Karpas-422 (cell line): ENCODE results near the gene CCDC106. TPM values are rescaled to one million over a fixed set of nuclear protein-coding genes. Genes with fewer than 3 reads are reported as not detected.

Source experiments
- DNase-seq: peaks from one replicate; pipeline ENCODE4 v3.0.0-alpha.2; 2015
- H2AFZ ChIP-seq: fragments of 200-600 bp; sonication (generic); 2 replicates; pipeline ENCODE4 v1.6.1; 2014; ENCODE audit warnings: antibody characterized with exemption, low read length, mixed read lengths
- H3K27ac ChIP-seq: fragments of 200-600 bp; sonication (generic); 2 replicates; pipeline ENCODE4 v1.5.1; 2014; ENCODE audit warnings: mild to moderate bottlenecking, low read length, moderate library complexity
- H3K27me3 ChIP-seq: fragments of 200-600 bp; sonication (generic); 2 replicates; pipeline ENCODE4 v1.6.1; 2014; ENCODE audit warnings: low read length, mixed read lengths
- H3K36me3 ChIP-seq: fragments of 200-600 bp; sonication (generic); 2 replicates; pipeline ENCODE4 v1.6.1; 2014; ENCODE audit warnings: low read length, mixed read lengths; ENCODE audit not compliant: insufficient read depth
- H3K4me1 ChIP-seq: fragments of 200-600 bp; sonication (generic); 2 replicates; pipeline ENCODE4 v1.6.1; 2014; ENCODE audit warnings: mild to moderate bottlenecking, low read length, mixed read lengths
- H3K4me2 ChIP-seq: fragments of 200-600 bp; sonication (generic); 2 replicates; pipeline ENCODE4 v1.6.1; 2014; ENCODE audit warnings: low read length, low read depth, mild to moderate bottlenecking; ENCODE audit not compliant: poor library complexity, severe bottlenecking
- H3K4me3 ChIP-seq: fragments of 200-600 bp; sonication (generic); 2 replicates; pipeline ENCODE4 v1.5.1; 2014; ENCODE audit warnings: mild to moderate bottlenecking, antibody characterized with exemption, low read length, mixed read lengths
- H3K79me2 ChIP-seq: fragments of 200-600 bp; sonication (generic); 2 replicates; pipeline ENCODE4 v1.6.1; 2014; ENCODE audit warnings: mild to moderate bottlenecking, low read length, mixed read lengths
- H3K9ac ChIP-seq: fragments of 200-600 bp; sonication (generic); 2 replicates; pipeline ENCODE4 v1.6.0; 2014; ENCODE audit warnings: low read length
- H3K9me2 ChIP-seq: fragments of 200-600 bp; sonication (generic), shearing (Covaris generic); replicated peaks from 2 replicates; pipeline ENCODE4 v1.6.0; 2014; ENCODE audit warnings: mild to moderate bottlenecking, low read length, moderate library complexity; ENCODE audit not compliant: insufficient read depth
- H3K9me3 ChIP-seq: fragments of 300-700, 200-600 bp; sonication (generic); 2 replicates; pipeline ENCODE4 v1.6.1; 2014; ENCODE audit warnings: low read length, mixed read lengths
- H4K20me1 ChIP-seq: fragments of 200-600 bp; sonication (generic); 2 replicates; pipeline ENCODE4 v1.6.1; 2014; ENCODE audit warnings: mild to moderate bottlenecking, antibody characterized with exemption, low read length, low read depth; ENCODE audit not compliant: insufficient read depth
- total RNA-seq: library from RNA; depleted of rRNA; stranded (reverse); fragments of >200 nt; shearing (Covaris generic); gene quantifications from 2 replicates; pipeline ENCODE4 v1.2.3, GENCODE V29; 2014; ENCODE audit warnings: low replicate concordance

CCDC106 gene
- total RNA-seq, 1 experiment from 2014 or later = 26.2 TPM

GRCh38 chr19:55674841-55675660 lies 27.0 kb downstream of the CCDC106 start, which contains the start of gene EPN1:
EPN1 (plus strand) TSS chr19:55675226; CDS start chr19:55678628, 3,402 bp downstream.
- no peaks in the 10 kb centered on the region for H3K27me3 ChIP-seq
- H3K9me3 ChIP-seq = no peaks in the 10 kb centered on the region
- peak within 1 kb of the TSS; percentile 92 for H3K4me2 ChIP-seq
- peak within 1 kb of the TSS; percentile 93 for H3K9ac ChIP-seq
- H3K79me2 ChIP-seq = peaks cover 84% of the 10 kb centered on the region
- H3K4me1 ChIP-seq = peaks cover 76% of the 10 kb centered on the region
- H3K9me2 ChIP-seq = no peaks in the 10 kb centered on the region
- peak within 1 kb of the TSS; percentile 94 for H3K27ac ChIP-seq
- DNase-seq = peak; percentile 100
- no peak within 1 kb of the TSS; the same call in 1 of the 2 replicates for H2AFZ ChIP-seq
- peaks cover 24% of the 10 kb centered on the region for H3K36me3 ChIP-seq
- H3K4me3 ChIP-seq = peak within 1 kb of the TSS; percentile 82
- peaks cover 53% of the 10 kb centered on the region for H4K20me1 ChIP-seq

DNA sequence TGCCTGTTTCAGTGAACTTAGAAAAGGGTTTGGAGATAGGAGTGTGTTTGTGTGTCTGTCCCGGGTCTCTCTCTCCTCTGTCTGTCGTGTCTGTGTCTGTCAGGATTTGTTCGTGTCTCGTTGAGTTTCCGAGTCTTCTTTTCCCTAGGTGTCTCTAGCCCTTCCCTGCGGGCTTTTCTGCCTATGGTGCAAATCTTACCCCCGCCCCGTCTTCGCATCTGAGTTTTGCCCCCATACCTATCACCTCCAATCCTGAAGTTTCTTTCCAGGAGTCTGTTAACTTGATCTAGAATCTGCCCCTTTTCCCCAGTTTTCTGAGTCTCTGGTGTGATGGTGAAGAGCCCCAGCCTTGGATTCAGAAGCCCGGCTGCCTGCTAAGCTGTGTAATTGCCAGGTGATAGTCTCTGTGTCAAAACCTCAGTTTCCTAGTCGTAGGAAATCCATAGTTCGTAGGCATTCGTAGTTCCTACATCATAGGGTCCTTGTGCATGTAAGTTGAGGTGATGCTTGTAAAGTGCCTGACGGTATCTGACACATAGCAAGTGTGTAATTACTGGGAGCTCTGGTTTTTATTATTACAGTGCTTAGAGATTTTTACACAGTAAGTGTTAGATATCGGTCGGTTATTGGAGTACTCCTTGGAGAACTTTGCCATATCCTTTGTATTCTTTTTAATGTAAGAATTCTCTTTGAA lies 27.8 kb downstream of the CCDC106 start:
- Histone ChIP-seq H3K27me3 (no peaks in the 10 kb centered on the region), H3K4me2 (peak overlapping the region; percentile 92), H3K27ac (peak overlapping the region; percentile 94), H2AFZ (no peak overlapping the region; the same call in 1 of the 2 replicates), H3K9ac (peak overlapping the region; percentile 93), H3K9me3 (no peaks in the 10 kb centered on the region), H3K4me1 (peaks cover 69% of the 10 kb centered on the region), H3K4me3 (peak overlapping the region; percentile 82), H3K9me2 (no peaks in the 10 kb centered on the region), H3K79me2 (peaks cover 84% of the 10 kb centered on the region), H3K36me3 (peaks cover 20% of the 10 kb centered on the region; the same call in 1 of the 2 replicates), H4K20me1 (peaks cover 53% of the 10 kb centered on the region)
- peak; percentile 58 for DNase-seq

- no peak overlapping the region for H2AFZ ChIP-seq
- peak; percentile 56 for DNase-seq
- no peaks in the 10 kb centered on the region for H3K9me3 ChIP-seq
- H3K9me2 ChIP-seq = no peaks in the 10 kb centered on the region
- H4K20me1 ChIP-seq = peaks cover 53% of the 10 kb centered on the region
- H3K4me3 ChIP-seq = peak overlapping the region; percentile 82
- H3K36me3 ChIP-seq = peaks cover 23% of the 10 kb centered on the region; the same call in 1 of the 2 replicates
- peaks cover 64% of the 10 kb centered on the region for H3K4me1 ChIP-seq
- peak overlapping the region; percentile 94 for H3K27ac ChIP-seq
- peaks cover 84% of the 10 kb centered on the region for H3K79me2 ChIP-seq
- H3K4me2 ChIP-seq = peak overlapping the region; percentile 92
- H3K9ac ChIP-seq = peak overlapping the region; percentile 93
- H3K27me3 ChIP-seq = no peaks in the 10 kb centered on the region
These were observed 28.4 kb downstream of the CCDC106 start for GRCh38 chr19:55676383-55676782.

DNA sequence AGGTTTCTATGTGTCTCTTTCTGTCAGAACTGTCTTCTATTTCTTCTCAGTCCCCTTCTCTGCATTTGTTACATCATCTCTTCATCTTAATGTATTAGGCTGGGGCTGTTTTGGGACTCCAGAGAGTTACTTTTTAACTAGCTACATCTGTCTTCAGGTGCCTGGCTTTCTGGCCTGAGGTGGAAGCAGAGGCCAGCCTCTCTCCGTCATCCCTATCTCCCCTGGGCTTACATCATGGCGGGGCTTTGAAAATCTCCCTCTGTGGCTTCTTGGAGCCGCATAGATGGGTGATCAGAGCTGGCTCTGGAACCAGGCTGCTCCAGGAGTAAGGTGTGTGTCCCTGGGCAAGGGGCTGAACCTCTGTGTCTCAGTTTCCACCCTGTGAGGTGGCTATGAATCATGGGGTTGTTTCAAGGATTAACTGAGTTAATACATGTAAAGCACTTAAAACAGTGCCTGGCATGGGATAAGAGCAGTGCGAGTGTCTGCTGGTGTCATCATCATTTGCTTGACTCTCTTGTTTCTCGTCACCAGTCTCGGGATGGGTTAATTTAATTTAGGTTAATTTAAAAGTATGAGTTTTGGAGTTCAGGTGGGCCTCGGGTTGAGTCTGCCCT lies 29.0 kb downstream of the CCDC106 start:
- Histone ChIP-seq H3K4me1 (peaks cover 57% of the 10 kb centered on the region), H3K36me3 (peaks cover 24% of the 10 kb centered on the region; the same call in 1 of the 2 replicates), H3K9me2 (no peaks in the 10 kb centered on the region), H3K4me2 (peak overlapping the region; percentile 92), H3K27me3 (no peaks in the 10 kb centered on the region), H2AFZ (no peak overlapping the region), H3K9me3 (no peaks in the 10 kb centered on the region), H3K4me3 (peak overlapping the region; percentile 82), H4K20me1 (peaks cover 57% of the 10 kb centered on the region), H3K9ac (peak overlapping the region; percentile 93), H3K27ac (peak overlapping the region; percentile 94), H3K79me2 (peaks cover 85% of the 10 kb centered on the region)
- peak; percentile 65 for DNase-seq

- Histone ChIP-seq H3K4me2 (peak overlapping the region; percentile 92), H3K4me3 (peak overlapping the region; percentile 82), H3K4me1 (peaks cover 51% of the 10 kb centered on the region), H3K27ac (peak overlapping the region; percentile 94), H3K27me3 (no peaks in the 10 kb centered on the region), H4K20me1 (peaks cover 51% of the 10 kb centered on the region), H3K36me3 (peaks cover 21% of the 10 kb centered on the region; the same call in 1 of the 2 replicates), H2AFZ (no peak overlapping the region), H3K9ac (peak overlapping the region; percentile 93), H3K79me2 (peaks cover 84% of the 10 kb centered on the region), H3K9me2 (no peaks in the 10 kb centered on the region), H3K9me3 (no peaks in the 10 kb centered on the region)
- no peak for DNase-seq
These were observed 29.6 kb downstream of the CCDC106 start for GRCh38 chr19:55677572-55678028.

DNA sequence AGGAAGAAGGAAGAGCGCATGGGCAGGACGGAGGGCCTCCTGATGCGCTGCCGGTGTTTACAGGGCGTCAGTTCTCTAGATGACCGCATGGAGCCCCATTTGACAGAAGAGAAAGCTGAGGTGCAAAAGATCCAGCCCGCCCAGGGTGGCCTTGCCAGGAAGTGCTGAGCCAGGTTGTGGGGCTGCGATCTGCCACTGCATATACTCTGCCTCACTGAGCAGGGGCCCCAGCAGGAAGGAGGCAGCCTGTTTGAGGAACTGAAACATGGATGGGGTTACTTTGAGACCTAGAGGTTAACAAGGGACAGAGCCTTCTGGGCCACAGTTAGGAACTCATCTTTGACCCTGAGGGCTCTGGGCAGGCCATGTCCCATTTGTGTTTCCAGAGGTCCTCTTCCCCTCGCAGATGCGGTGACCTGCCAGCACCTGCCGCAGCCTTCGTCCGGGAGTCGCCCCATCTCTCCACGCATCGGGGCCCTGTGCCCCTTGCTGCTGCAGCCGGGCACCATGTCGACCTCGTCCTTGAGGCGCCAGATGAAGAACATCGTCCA lies 30.2 kb downstream of the CCDC106 start:
- peak overlapping the region; percentile 82 for H3K4me3 ChIP-seq
- no peaks in the 10 kb centered on the region for H3K9me3 ChIP-seq
- H3K27ac ChIP-seq = peak overlapping the region; percentile 94
- peaks cover 45% of the 10 kb centered on the region for H3K4me1 ChIP-seq
- H3K36me3 ChIP-seq = peaks cover 21% of the 10 kb centered on the region; the same call in 1 of the 2 replicates
- H2AFZ ChIP-seq = no peak overlapping the region
- DNase-seq = peak; percentile 97
- no peaks in the 10 kb centered on the region for H3K27me3 ChIP-seq
- H4K20me1 ChIP-seq = peaks cover 46% of the 10 kb centered on the region
- peak overlapping the region; percentile 93 for H3K9ac ChIP-seq
- H3K9me2 ChIP-seq = no peaks in the 10 kb centered on the region
- peak overlapping the region; percentile 92 for H3K4me2 ChIP-seq
- peaks cover 80% of the 10 kb centered on the region for H3K79me2 ChIP-seq

GRCh38 chr19:55679343-55680257 lies 31.6 kb downstream of the CCDC106 start:
- no peak for DNase-seq
- no peak overlapping the region for H3K27ac ChIP-seq
- peaks cover 49% of the 10 kb centered on the region for H4K20me1 ChIP-seq
- no peak overlapping the region for H3K4me2 ChIP-seq
- no peaks in the 10 kb centered on the region for H3K9me2 ChIP-seq
- peaks cover 32% of the 10 kb centered on the region; the same call in 1 of the 2 replicates for H3K36me3 ChIP-seq
- H3K27me3 ChIP-seq = no peaks in the 10 kb centered on the region
- H3K4me1 ChIP-seq = peaks cover 34% of the 10 kb centered on the region
- no peaks in the 10 kb centered on the region for H3K9me3 ChIP-seq
- H2AFZ ChIP-seq = no peak overlapping the region
- no peak overlapping the region for H3K9ac ChIP-seq
- H3K79me2 ChIP-seq = peaks cover 88% of the 10 kb centered on the region
- no peak overlapping the region for H3K4me3 ChIP-seq
